H9 (cell line): ENCODE data around the gene CD58. TPM values are rescaled to one million over a fixed set of nuclear protein-coding genes. Genes with fewer than 3 reads are reported as not detected.

ENCODE experiments used
- DNase-seq: peaks from one replicate; pipeline ENCODE4 v3.0.0-alpha.2; 2017
- H2AFZ ChIP-seq: one replicate; pipeline ENCODE4 v1.6.1; 2013; ENCODE audit warnings: mild to moderate bottlenecking, low read length, control low read depth, moderate library complexity
- H2AK5ac ChIP-seq: 2 replicates; pipeline ENCODE4 v1.6.1; 2013; ENCODE audit warnings: low read length, control low read depth, mixed read lengths; ENCODE audit not compliant: insufficient read length
- H2BK120ac ChIP-seq: one replicate; pipeline ENCODE4 v1.6.1; 2013; ENCODE audit warnings: low read depth, mild to moderate bottlenecking, low read length, control low read depth, inconsistent platforms; ENCODE audit not compliant: poor library complexity, severe bottlenecking
- H2BK12ac ChIP-seq: 2 replicates; pipeline ENCODE4 v1.6.1; 2013; ENCODE audit warnings: low read length, control low read depth, mixed read lengths, low read depth; ENCODE audit not compliant: insufficient read length
- H2BK15ac ChIP-seq: 2 replicates; pipeline ENCODE4 v1.6.1; 2013; ENCODE audit warnings: low read depth, low read length, control low read depth
- H2BK20ac ChIP-seq: one replicate; pipeline ENCODE4 v1.6.1; 2013; ENCODE audit warnings: low read depth, mild to moderate bottlenecking, low read length, control low read depth, inconsistent platforms; ENCODE audit not compliant: poor library complexity, severe bottlenecking
- H2BK5ac ChIP-seq: 2 replicates; pipeline ENCODE4 v1.6.1; 2013; ENCODE audit warnings: low read length, control low read depth, mixed read lengths; ENCODE audit not compliant: insufficient read length
- H3K14ac ChIP-seq: 2 replicates; pipeline ENCODE4 v1.6.1; 2013; ENCODE audit warnings: low read length, control low read depth; ENCODE audit not compliant: insufficient read depth
- H3K18ac ChIP-seq: 2 replicates; pipeline ENCODE4 v1.6.1; 2013; ENCODE audit warnings: low read depth, mild to moderate bottlenecking, mixed read lengths, low read length, control low read depth; ENCODE audit not compliant: insufficient read length
- H3K23ac ChIP-seq: 2 replicates; pipeline ENCODE4 v1.6.1; 2013; ENCODE audit warnings: low read length, control low read depth, mixed read lengths, low read depth; ENCODE audit not compliant: insufficient read length
- H3K23me2 ChIP-seq: 2 replicates; pipeline ENCODE4 v1.6.1; 2013; ENCODE audit warnings: low read depth, mild to moderate bottlenecking, mixed read lengths, low read length, control low read depth; ENCODE audit not compliant: insufficient read length, poor library complexity, severe bottlenecking
- H3K27ac ChIP-seq: 2 replicates; pipeline ENCODE4 v1.5.1; 2013; ENCODE audit warnings: low read length, control low read depth, mixed read lengths, low read depth; ENCODE audit not compliant: insufficient read length
- H3K27me3 ChIP-seq: 2 replicates; pipeline ENCODE4 v1.6.1; 2013; ENCODE audit warnings: low read length, control low read depth, inconsistent platforms; ENCODE audit not compliant: insufficient read depth
- H3K4ac ChIP-seq: 2 replicates; pipeline ENCODE4 v1.6.1; 2013; ENCODE audit warnings: low read depth, mild to moderate bottlenecking, control low read depth, inconsistent platforms, low read length, moderate library complexity
- H3K4me1 ChIP-seq: 2 replicates; pipeline ENCODE4 v1.6.1; 2013; ENCODE audit warnings: low read length, control low read depth, inconsistent platforms; ENCODE audit not compliant: insufficient read depth
- H3K4me2 ChIP-seq: 2 replicates; pipeline ENCODE4 v1.6.1; 2013; ENCODE audit warnings: low read length, control low read depth, mixed read lengths; ENCODE audit not compliant: insufficient read length, insufficient read depth
- H3K56ac ChIP-seq: 2 replicates; pipeline ENCODE4 v1.6.1; 2013; ENCODE audit warnings: low read depth, mild to moderate bottlenecking, mixed read lengths, low read length, control low read depth; ENCODE audit not compliant: insufficient read length
- H3K79me1 ChIP-seq: 2 replicates; pipeline ENCODE4 v1.6.1; 2013; ENCODE audit warnings: low read depth, mild to moderate bottlenecking, moderate library complexity, low read length, control low read depth, inconsistent platforms; ENCODE audit not compliant: insufficient read depth, poor library complexity, severe bottlenecking
- H3K79me2 ChIP-seq: 2 replicates; pipeline ENCODE4 v1.6.1; 2013; ENCODE audit warnings: low read length, control low read depth, inconsistent platforms; ENCODE audit not compliant: insufficient read depth
- H3K9ac ChIP-seq: 2 replicates; pipeline ENCODE4 v1.6.1; 2013; ENCODE audit warnings: low read length, control low read depth, mixed read lengths; ENCODE audit not compliant: insufficient read length; ENCODE audit errors: extremely low read depth
- H3K9me3 ChIP-seq: one replicate; pipeline ENCODE4 v1.6.1; 2013; ENCODE audit warnings: low read depth, low read length, inconsistent platforms; ENCODE audit not compliant: control insufficient read depth
- H3T11ph ChIP-seq: one replicate; pipeline ENCODE4 v1.6.1; 2013; ENCODE audit warnings: mild to moderate bottlenecking, low read length, control low read depth, inconsistent platforms
- H4K20me1 ChIP-seq: one replicate; pipeline ENCODE4 v1.6.1; 2013; ENCODE audit not compliant: control insufficient read depth, insufficient read length, insufficient read depth
- H4K5ac ChIP-seq: 2 replicates; pipeline ENCODE4 v1.6.1; 2013; ENCODE audit warnings: low read depth, mild to moderate bottlenecking, mixed read lengths, low read length, control low read depth; ENCODE audit not compliant: insufficient read length
- H4K8ac ChIP-seq: replicated peaks from 2 replicates; pipeline ENCODE4 v1.6.1; 2013; ENCODE audit warnings: low read length, control low read depth, mixed read lengths, low read depth; ENCODE audit not compliant: insufficient read length
- H4K91ac ChIP-seq: 2 replicates; pipeline ENCODE4 v1.6.1; 2013; ENCODE audit warnings: low read depth, mild to moderate bottlenecking, moderate library complexity, mixed read lengths, low read length, control low read depth; ENCODE audit not compliant: insufficient read length
- H3K27ac Mint-ChIP-seq, 3 experiments: 2 replicates in 2 of 3; 3 replicates in 1 of 3; pipeline ENCODE4 v1.8.0; 2020 to 2021; ENCODE audit warnings: mixed read lengths in 3 of 3, mild to moderate bottlenecking in 1 of 3, moderate library complexity in 1 of 3
- H3K27me3 Mint-ChIP-seq: 2 replicates; pipeline ENCODE4 v1.8.0; 2021; ENCODE audit warnings: low read depth, mild to moderate bottlenecking, moderate library complexity, mixed read lengths
- H3K36me3 Mint-ChIP-seq, 3 experiments: 2 replicates in 2 of 3; 3 replicates in 1 of 3; pipeline ENCODE4 v1.8.0; 2020 to 2021; ENCODE audit warnings: low read depth in 3 of 3, mixed read lengths in 3 of 3; ENCODE audit not compliant: insufficient read depth in 1 of 3
- H3K4me1 Mint-ChIP-seq, 2 experiments: 2 replicates each; pipeline ENCODE4 v1.8.0; 2020; ENCODE audit warnings: mixed read lengths in 2 of 2
- H3K4me3 Mint-ChIP-seq, 2 experiments: 2 replicates in 1 of 2; 3 replicates in 1 of 2; pipeline ENCODE4 v1.8.0; 2020 to 2021; ENCODE audit warnings: mild to moderate bottlenecking in 2 of 2, mixed read lengths in 2 of 2, moderate library complexity in 1 of 2
- H3K9me3 Mint-ChIP-seq, 2 experiments: 2 replicates in 1 of 2; 3 replicates in 1 of 2; pipeline ENCODE4 v1.8.0; 2020; ENCODE audit warnings: mild to moderate bottlenecking in 2 of 2, mixed read lengths in 2 of 2, moderate library complexity in 1 of 2
- WGBS: extraction: QIAGEN DNeasy Blood & Tissue Kit; methylation state at CpG from one replicate; pipeline ENCODE4 v1.1.7; 2013; ENCODE audit warnings: missing lambda C conversion rate, low lambda C conversion rate, mixed read lengths; ENCODE audit not compliant: insufficient read length; ENCODE audit errors: extremely low coverage; 5-methylcytosine and 5-hydroxymethylcytosine counted together
- total RNA-seq: library from RNA; stranded (reverse); gene quantifications from 2 replicates; pipeline ENCODE4 v1.2.1, GENCODE V29; 2021
- TF ChIP-seq, protein P1 (sequence below): fragments of 200-600 bp; sonication (generic); conservative IDR thresholded peaks from 3 replicates; pipeline ENCODE4 v1.8.0; 2021; ENCODE audit warnings: antibody characterized with exemption, mild to moderate bottlenecking

The CD58 gene
- total RNA-seq, 1 experiment from 2014 or later = 4.3 TPM

DNA sequence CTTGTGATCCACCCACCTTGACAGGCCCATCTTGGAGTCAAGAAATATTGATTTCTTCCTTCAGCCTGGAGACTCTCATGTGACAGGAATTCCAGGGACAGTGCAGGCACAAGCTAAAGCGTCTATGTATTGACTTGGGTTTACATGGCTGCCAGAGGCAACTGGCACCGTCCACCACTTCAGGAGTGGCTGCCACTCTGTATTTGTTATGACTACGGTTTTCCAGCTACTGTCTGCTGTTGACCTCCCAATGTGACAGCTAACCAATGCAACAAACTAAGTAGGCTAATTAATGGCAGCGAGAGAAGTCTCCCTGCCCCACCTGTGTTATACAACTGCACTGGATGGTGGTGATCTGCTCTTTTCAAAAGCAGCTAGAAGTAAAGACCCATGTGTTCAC, 56.9 kb downstream of the CD58 start:
- H3K14ac ChIP-seq = no peak overlapping the region
- Mint-ChIP-seq H3K36me3 (peaks cover 0 to 11% (median 6%) of the 10 kb centered on the region in 3 experiments; a peak in 5 of 7 replicates), H3K9me3 (peaks cover 6 to 11% of the 10 kb centered on the region in 2 experiments), H3K27ac (no peak overlapping the region), H3K4me3 (no peak overlapping the region), H3K27me3 (no peaks in the 10 kb centered on the region), H3K4me1 (no peaks in the 10 kb centered on the region; a peak in 2 of 4 replicates)
- no peak overlapping the region for H3K56ac ChIP-seq
- H3K4me2 ChIP-seq = no peak overlapping the region
- no peak overlapping the region for H3K23ac ChIP-seq
- no peak overlapping the region for H3K9ac ChIP-seq
- no peak overlapping the region for H2BK12ac ChIP-seq
- H2AK5ac ChIP-seq = no peak overlapping the region
- DNase-seq = no peak
- no peaks in the 10 kb centered on the region for H3K4me1 ChIP-seq
- H4K5ac ChIP-seq = no peak overlapping the region
- H2BK15ac ChIP-seq = no peak overlapping the region
- H3K27ac ChIP-seq = no peak overlapping the region
- H4K20me1 ChIP-seq = no peaks in the 10 kb centered on the region
- H3K4ac ChIP-seq = no peak overlapping the region
- H3K79me2 ChIP-seq = no peaks in the 10 kb centered on the region
- no peak overlapping the region for H2BK20ac ChIP-seq
- H4K91ac ChIP-seq = no peak overlapping the region
- H2BK5ac ChIP-seq = no peak overlapping the region
- WGBS = no CpG with 5 or more reads among the region's 4 CpGs
- H3K79me1 ChIP-seq = no peaks in the 10 kb centered on the region
- no peaks in the 10 kb centered on the region for H3K23me2 ChIP-seq
- no peaks in the 10 kb centered on the region for H3K9me3 ChIP-seq
- H2AFZ ChIP-seq = no peak overlapping the region
- no peak overlapping the region for H3T11ph ChIP-seq
- no peaks in the 10 kb centered on the region; the same call in 1 of the 2 replicates for H3K27me3 ChIP-seq
- H3K18ac ChIP-seq = no peak overlapping the region
- no peak overlapping the region for H2BK120ac ChIP-seq
- TF ChIP-seq, protein P1, sequence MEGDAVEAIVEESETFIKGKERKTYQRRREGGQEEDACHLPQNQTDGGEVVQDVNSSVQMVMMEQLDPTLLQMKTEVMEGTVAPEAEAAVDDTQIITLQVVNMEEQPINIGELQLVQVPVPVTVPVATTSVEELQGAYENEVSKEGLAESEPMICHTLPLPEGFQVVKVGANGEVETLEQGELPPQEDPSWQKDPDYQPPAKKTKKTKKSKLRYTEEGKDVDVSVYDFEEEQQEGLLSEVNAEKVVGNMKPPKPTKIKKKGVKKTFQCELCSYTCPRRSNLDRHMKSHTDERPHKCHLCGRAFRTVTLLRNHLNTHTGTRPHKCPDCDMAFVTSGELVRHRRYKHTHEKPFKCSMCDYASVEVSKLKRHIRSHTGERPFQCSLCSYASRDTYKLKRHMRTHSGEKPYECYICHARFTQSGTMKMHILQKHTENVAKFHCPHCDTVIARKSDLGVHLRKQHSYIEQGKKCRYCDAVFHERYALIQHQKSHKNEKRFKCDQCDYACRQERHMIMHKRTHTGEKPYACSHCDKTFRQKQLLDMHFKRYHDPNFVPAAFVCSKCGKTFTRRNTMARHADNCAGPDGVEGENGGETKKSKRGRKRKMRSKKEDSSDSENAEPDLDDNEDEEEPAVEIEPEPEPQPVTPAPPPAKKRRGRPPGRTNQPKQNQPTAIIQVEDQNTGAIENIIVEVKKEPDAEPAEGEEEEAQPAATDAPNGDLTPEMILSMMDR = no peak
- no peak overlapping the region for H4K8ac ChIP-seq
